NCI-H1436 treated with DMSO at 0.1 percent for 48 hours (cell line): ENCODE measurements around the gene CD164L2.

Source experiments
- DNase-seq: peaks from one replicate; lab custom pipeline; 2025; lab: John Stamatoyannopoulos, UW

The CD164L2 gene

DNA sequence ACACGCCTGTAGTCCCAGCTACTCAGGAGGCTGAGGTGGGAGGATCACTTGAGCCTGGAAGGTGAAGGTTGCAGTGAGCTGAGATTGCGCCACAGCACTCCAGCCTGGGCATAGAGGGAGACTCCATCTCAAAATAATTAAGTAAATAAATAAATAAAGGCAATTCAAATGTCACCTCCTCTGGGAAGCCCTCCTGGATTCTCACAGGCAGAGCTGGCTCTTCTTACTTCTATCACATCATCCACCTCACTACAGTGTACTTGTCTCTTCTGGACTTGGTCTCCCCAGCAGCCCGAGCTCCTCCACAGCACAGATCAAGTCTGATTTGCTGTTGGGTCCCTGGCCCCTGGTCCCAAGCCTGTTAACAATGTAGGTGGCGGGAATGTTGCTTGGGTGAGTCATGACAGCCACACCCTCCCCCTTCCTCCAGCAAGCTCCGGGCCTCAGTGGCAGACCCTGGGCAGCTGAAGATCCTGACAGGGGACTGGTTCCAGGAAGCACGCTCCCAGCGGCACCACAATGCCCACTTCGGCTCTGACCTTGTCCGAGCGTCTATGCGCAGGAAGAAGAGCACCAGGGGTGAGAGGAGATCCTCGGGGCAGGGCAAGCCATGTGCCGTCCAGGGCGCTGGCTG is 36.0 kb downstream of the CD164L2 start:
- DNase-seq, result no peak

DNA sequence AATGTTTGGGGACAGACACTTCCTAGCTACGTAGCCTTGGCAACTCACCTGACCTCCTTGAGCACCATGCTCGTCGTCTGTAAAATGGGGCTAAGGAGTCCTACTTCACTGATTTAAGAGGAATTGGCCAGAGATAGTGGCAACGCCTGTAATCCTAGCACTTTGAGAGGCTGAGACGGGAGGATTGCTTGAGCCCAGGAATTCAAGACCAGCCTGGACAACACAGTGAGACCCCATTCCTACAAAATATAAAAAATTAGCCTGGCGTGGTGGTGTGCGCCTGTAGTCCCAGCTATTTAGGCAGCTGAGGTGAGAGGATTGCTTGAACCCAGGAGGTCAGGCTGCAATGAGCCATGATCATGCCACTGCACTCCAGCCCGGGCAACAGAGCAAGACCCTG is 36.8 kb downstream of the CD164L2 start:
- no peak for DNase-seq

DNA sequence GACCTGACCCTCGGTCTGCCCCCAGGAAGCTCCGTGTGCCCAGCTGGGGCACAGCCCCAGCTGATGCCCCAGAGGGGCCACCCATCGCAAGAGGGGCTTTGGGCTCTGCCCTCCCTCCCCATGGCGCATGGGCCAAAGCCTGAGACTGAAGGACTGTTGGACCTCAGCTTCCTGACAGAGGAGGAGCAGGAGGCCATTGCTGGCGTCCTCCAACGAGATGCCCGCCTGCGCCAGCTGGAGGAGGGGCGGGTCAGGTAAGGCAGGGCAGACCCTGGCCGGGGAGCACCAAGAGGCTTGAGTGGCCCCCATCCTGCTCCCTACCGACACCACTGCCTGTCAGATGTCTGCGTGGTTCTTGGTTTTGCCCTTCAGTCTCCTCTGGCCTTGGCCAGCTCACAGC is 37.9 kb downstream of the CD164L2 start:
- no peak for DNase-seq

DNA sequence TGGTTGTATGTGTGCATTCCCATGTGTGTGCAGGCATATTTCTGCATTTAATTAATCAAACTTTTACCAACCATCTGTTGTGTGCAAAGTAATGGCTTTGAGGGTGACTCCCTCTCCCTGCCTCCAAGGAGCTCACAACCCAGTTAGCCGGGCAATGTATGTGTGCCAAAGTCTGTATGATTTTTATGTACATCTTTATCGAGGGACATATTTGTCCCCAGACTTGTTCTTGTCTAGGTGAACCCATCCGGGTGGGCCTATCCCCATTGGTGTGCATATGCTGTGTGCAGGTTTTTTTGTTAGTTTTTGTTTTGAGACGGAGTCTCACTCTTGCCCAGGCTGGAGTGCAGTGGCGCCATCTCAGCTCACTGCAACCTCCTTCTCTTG is 39.5 kb downstream of the CD164L2 start:
- no peak for DNase-seq

DNA sequence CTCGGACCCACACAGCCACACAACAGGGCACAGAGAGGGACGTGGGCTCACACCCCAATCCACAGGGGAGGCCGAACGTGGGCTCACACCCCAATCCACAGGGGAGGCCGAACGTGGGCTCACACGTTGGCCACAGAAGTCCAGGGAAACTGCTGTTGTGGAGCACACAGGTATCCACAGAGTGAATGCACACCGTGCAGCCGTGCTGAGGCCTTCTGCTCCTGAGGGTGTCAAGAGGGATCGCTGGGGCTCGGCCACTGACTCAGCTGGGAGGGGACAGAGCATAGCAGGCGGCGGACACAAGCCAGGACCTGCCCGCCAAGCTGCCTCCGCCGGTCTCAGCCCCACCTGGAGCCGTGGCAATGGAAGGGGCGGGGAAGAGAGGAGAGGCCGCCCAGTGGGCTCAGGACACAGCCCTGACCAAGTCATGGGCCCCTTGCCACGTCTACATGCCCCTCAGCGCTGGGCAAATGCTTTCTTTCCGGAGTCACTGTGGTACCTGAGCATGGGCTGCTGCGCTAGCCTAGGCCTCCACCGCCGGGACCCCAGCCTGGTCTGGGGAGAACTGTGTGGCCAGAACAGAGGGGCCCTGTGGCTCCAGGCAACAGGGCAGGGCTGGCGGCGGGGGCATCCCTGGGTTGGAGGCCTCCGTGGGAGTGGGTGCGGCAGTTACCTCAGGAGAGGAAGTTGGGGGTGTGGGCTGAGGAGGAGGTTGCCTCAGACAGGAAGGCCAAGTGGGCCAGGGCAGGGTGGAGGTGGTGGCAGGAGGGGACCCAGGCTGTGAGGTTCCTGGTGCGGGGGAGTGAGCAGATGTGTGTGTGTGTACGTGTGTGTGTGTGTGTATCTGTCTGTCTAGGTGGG is 40.1 kb downstream of the CD164L2 start:
- DNase-seq, result no peak

DNA sequence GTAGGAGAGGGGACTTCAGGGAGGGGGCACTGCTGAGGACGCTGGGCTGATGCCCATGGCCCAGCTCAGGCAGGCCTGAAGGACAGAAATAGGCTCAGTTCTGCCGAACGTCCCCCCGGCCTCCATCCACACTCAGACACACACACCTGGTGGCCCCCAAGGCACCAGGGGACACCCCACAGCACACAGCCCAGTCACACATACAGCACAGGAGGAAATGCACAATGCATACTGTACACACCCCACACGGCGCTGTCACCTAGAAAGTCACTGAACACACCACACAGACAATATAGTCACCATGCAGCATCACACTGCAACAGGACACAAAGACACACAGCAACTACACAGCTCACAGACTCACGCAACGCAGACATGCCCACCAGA is 40.7 kb downstream of the CD164L2 start:
- DNase-seq, result no peak

DNA sequence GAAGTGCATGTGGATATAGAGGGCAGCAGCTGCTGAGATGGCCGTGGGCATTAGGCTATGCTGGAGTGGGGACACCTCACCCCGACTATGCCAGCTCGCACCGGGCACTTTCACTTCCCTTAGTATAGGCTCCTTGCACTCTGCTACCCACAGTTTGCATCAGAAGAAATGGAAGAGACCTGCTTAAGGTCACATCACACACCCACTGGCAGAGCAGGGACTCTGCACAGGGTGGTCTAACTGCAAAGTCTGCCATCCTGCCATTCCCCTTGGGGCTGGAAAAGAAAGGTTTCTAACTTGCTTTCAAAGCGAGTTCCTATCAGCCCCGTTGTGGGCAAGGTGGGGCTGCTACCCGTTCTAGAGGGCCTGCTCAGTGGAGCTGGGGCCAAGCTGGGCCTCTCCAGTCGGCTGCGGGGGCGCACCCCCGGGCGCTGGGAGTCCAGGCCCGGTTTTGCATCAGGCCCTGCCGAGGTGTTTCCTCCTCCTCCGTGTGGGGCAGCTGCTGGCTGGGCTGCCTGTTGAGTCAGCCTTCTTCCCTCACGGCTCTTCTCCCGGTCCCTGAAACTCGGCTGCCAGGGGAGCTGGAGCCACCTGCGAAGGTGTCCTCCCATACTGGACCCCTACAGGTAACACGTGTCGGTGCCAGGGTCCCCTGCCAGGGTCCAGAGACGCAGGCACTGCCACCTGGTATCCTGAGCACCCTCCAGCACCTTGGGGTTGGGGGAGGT is 41.4 kb downstream of the CD164L2 start, which contains the start of gene SYTL1:
TSS of gene SYTL1 (plus strand) at position 498 of the 728 bp plus-strand sequence. CDS start 3,313 bp downstream, outside the sequence.
- DNase-seq, result no peak

DNA sequence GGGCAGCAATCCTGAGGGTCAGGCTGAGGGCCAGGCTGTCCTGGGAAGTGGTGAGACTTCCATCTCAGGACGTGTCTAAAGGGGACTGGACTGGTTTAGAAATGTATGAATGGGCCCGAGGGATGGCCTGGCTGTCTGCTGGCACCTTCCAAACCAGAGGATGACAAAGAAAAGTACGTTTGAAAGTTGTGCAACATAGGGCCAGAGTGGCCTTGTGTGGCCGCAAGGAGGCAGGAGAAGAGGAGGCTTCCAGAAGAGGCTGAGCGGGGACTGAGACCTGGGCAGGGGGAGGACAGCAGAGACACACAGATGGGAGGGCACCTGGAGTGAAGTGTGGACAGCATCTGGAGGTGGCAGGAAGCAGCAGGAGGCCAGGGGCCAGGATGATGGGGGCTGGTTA is 43.9 kb downstream of the CD164L2 start:
- no peak for DNase-seq

DNA sequence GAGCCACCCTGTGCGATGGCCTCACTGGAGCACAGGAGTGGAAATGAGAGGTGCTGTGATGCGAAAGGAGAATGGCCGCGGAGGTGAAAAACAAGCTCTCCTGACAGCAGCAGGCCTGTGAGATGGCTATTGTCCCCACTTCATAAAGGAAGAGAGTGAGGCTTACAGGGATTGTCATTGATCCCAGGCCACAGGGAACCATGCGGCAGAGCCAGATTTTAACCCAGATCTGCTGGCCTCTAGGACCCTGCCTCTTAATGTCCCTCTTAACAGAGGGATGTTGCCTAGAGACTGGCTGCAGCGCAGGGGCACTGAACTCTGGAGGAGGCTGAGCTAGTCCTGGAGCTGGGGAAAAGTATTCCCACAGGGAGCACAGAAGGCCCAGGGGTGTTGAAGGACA is 44.4 kb downstream of the CD164L2 start:
- DNase-seq, result no peak

DNA sequence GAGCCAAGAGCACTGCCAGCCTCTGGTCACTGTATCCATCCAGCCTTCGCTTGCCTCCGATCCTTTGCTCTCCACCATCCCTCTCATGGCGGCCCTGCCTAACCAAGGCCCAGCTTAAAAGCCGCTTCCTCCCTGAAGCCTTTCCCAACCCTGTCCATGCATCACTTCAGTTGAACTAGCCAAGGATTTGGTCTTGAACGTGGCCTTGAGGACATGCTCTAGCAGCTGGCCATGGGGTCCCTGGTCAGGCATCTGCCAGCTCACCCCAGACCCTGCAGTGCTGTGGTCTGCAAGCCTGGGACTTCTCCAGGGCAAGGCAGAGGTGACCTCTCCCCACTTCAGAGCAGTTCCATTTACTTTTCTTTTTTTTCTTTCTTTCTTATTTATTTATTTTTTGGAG is 46.4 kb downstream of the CD164L2 start:
- DNase-seq, result no peak

DNA sequence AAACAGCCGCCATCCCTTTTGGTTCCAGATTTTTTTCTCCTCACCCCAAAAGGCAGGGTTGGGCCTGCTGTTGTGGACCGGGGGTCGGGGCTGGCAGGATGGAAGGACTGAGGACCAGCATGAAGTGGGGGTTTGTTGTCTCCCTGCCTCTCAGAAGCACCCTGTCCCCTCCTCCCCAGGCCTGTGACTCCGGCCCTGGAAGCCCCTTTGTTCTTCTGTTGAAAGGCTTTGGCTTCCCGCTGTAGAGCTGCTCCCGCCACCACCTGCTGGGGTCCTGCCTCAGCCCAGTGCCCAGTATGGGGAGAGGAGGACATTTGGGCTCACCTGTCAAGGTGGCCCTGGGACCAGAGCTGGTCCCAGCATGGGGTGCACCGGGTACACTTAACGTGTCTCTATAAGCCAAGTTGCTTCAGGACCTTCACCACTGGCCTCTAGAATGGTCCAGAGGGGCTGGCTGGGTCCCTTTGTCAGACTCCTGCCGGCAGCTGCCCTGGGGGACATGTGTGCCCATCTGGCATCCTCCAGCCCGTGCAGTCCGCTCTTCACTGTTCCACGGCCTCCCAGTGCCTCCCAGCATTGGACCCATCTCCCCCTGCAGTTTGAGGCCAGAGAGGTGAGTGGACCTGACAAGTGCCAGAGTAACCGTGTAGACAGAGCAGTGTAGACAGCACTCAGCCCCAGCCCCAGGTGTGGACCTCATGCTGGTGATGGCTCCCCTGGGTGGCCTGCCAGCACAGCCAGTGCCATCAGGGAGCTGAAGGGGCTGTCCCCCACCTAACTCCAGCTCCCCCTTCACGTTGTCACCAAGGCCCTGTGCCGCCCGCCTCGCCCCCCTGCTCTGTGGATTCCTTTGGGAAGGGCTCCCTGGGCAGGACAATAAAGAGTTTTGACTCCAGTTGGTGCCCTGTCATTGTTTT is 47.4 kb downstream of the CD164L2 start:
- no peak for DNase-seq

DNA sequence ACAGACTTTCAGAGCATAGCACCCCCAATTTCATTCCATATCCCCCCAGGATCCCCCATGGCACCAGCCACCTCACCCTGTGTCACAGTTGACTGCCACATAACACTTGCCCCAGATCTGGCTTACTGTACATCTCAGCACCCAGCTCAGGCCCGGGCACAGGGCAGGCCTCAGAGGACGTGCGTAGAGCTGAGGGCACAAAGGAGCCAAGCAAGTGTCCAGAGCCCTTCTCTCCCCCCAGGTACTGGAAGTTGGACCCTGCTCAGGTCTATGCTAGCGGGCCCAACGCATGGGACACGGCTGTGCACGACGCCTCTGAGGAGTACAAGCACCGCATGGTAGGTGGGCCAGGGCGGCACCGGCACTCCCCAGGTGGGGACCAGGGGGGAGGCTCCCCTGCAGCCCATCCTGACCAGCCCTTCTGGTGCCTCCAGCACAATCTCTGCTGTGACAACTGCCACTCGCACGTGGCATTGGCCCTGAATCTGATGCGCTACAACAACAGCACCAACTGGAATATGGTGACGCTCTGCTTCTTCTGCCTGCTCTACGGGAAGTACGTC is 49.3 kb downstream of the CD164L2 start:
- DNase-seq, result no peak

DNA sequence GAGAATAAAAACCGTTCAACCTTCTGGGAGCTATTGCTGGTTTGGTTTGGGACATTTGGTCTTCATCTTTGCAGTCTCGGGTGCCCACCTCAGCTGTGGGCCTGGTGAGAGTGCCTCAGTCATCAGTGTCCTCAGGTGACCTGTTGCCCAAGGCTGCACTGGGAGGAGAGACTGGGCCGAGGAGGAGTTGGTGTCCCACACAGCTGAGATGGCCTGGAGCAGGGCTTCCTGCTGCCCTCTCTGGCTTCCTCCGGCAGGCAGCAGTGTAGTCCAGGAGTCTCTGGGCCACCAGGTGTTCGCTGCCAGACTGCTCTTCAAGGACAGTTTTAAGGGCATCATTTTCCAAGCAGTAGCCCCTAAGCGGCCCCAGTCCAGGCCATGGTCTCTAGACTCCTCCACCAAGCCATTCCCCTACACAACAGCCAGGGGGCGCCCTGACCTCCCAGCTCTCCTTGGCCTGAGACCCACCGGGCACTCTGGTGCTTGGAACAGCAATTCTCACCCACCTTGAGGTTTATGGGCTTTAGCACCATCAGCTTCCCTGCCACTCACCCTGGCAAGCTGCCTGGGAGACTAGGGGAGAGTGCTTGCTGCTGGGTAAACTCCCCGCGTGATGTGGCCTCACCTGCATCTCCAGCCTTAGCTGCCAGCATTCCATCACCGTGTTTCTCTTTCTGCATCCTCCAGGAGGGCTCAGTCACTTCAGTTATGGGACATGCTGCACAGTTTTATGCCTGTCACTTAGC is 50.4 kb downstream of the CD164L2 start:
- no peak for DNase-seq

DNA sequence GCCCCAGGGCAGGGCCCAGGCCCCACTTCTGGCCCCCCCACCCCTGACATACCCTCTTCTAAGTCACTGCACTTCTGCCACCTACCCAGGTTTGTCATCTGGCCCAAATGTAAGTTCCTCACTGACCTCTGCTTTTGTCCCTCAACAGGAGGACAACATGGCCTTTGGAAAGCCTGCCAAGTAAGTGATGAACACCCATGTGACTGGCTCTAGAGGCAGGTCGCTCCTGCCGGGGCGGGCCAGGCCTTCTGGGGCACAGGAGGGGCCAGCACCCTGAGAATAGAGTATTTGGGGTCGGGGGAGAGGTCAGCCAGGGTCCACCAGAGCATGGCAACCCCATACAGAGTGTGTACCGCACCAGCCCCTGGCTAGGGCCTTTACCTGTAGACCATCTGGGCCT is 51.2 kb downstream of the CD164L2 start:
- no peak for DNase-seq

DNA sequence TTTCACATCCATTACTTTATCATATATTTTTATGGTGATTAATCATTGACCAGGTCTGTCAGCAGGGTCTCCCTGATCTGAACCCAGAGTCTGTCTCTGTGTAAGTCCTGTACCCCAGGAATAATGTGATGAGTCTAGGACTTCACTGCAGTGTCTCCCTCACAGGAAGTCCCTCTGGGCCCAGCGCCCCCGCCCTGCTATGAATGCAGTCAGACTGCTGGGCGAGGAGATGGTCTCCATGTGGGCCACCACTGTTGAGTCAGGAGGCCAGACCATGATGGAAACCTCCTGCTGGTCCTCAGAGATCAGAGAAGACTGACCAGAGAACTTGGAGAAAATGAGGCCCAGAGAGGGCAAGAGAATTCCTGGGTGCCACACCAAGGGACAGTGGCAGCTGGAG is 51.7 kb downstream of the CD164L2 start:
- DNase-seq, result no peak

DNA sequence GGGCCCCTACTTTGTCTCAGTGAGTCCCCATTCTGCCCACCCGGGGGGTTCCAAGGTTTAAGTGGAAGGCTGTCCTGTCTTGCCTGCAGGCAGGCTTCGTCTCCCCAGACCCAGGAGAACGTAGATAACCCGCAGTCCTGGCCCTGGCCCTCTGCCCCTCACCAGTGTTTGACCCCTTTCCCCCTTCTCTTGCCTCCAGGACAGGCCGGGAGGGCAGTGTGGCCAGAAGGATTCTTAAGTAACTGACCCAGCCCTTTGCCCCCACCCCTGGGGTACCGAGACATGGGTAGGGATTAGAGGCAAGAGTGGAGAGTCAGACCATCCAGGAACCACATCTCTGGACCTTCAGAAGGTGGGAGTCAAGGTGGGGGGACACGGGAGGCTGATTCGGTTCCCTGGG is 52.3 kb downstream of the CD164L2 start:
- DNase-seq, result no peak
